CD14-positive monocyte (primary cell): ENCODE results near the gene MINK1. TPM values are rescaled to one million over a fixed set of nuclear protein-coding genes. Genes with fewer than 3 reads are reported as not detected.

Experiments used
- DNase-seq, 3 donors: peaks; one replicate each; pipeline ENCODE4 v3.0.0-alpha.2; 2011 to 2022
- H2AFZ ChIP-seq: 2 replicates; pipeline ENCODE4 v1.6.0; 2012; ENCODE audit warnings: mild to moderate bottlenecking, low read depth, low read length, inconsistent platforms; ENCODE audit not compliant: insufficient read depth, poor library complexity, severe bottlenecking
- H3K27ac ChIP-seq, 2 donors: 1 replicate in 1 of 2; 2 replicates in 1 of 2; pipeline ENCODE4 v1.5.1; 2012 to 2013; ENCODE audit warnings: low read length in 2 of 2, control low read depth in 1 of 2, inconsistent platforms in 1 of 2, low read depth in 1 of 2, mild to moderate bottlenecking in 1 of 2
- H3K27me3 ChIP-seq, 2 donors: one replicate each; pipeline versions ENCODE4 v1.6.0 to v1.6.1; 2011 to 2013; ENCODE audit warnings: low read length in 2 of 2; ENCODE audit not compliant: control insufficient read depth in 2 of 2, insufficient read depth in 2 of 2
- H3K36me3 ChIP-seq, 2 donors: replicated peaks in 1 of 2; 1 replicate in 1 of 2; 2 replicates in 1 of 2; pipeline versions ENCODE4 v1.5.1 to v1.6.1; 2012 to 2013; ENCODE audit warnings: low read length in 2 of 2, control low read depth in 1 of 2, inconsistent platforms in 1 of 2, mild to moderate bottlenecking in 1 of 2; ENCODE audit not compliant: insufficient read depth in 2 of 2, control insufficient read depth in 1 of 2
- H3K4me1 ChIP-seq, 2 donors: 1 replicate in 1 of 2; 2 replicates in 1 of 2; pipeline versions ENCODE4 v1.5.1 to v1.6.1; 2012 to 2013; ENCODE audit warnings: low read length in 2 of 2, control low read depth in 1 of 2, inconsistent platforms in 1 of 2, mild to moderate bottlenecking in 1 of 2, moderate library complexity in 1 of 2; ENCODE audit not compliant: insufficient read depth in 2 of 2, control insufficient read depth in 1 of 2
- H3K4me2 ChIP-seq: replicated peaks from 2 replicates; pipeline ENCODE3; 2012; ENCODE audit warnings: low read length, moderate library complexity, mild to moderate bottlenecking; ENCODE audit not compliant: poor library complexity, severe bottlenecking; ENCODE audit errors: extremely low read depth
- H3K4me3 ChIP-seq, 3 experiments: fragments of 200-600 bp in 1 of 3; sonication (generic) in 1 of 3; replicated peaks in 1 of 3; 1 replicate in 2 of 3; 2 replicates in 1 of 3; pipeline ENCODE4 v1.5.1; 2011 to 2013; ENCODE audit warnings: low read length in 3 of 3, mild to moderate bottlenecking in 3 of 3, control low read depth in 2 of 3, low read depth in 2 of 3, inconsistent platforms in 1 of 3, moderate library complexity in 1 of 3
- H3K79me2 ChIP-seq: 2 replicates; pipeline ENCODE4 v1.6.0; 2012; ENCODE audit warnings: mild to moderate bottlenecking, control low read depth, inconsistent platforms, low read length, moderate library complexity; ENCODE audit not compliant: insufficient read depth
- H3K9ac ChIP-seq: 2 replicates; pipeline ENCODE4 v1.6.0; 2017; ENCODE audit warnings: low read length, mild to moderate bottlenecking; ENCODE audit not compliant: insufficient read depth, poor library complexity, severe bottlenecking
- H3K9me3 ChIP-seq, 2 donors: replicated peaks in 1 of 2; 1 replicate in 1 of 2; 2 replicates in 1 of 2; pipeline versions ENCODE4 v1.5.1 to v1.6.1; 2012 to 2013; ENCODE audit warnings: low read length in 2 of 2, control low read depth in 1 of 2; ENCODE audit not compliant: control insufficient read depth in 1 of 2, insufficient read depth in 1 of 2
- H4K20me1 ChIP-seq: 2 replicates; pipeline ENCODE4 v1.6.0; 2012; ENCODE audit warnings: mild to moderate bottlenecking, low read length, control low read depth, moderate library complexity; ENCODE audit not compliant: insufficient read depth
- H3K27ac Mint-ChIP-seq, 7 donors: one replicate each; pipeline ENCODE4 v1.8.0; 2020; ENCODE audit warnings: mild to moderate bottlenecking in 7 of 7, mixed read lengths in 7 of 7, moderate library complexity in 6 of 7, inconsistent platforms in 2 of 7
- H3K27me3 Mint-ChIP-seq, 3 donors: one replicate each; pipeline ENCODE4 v1.8.0; 2021 to 2022; ENCODE audit warnings: low read depth in 3 of 3, mild to moderate bottlenecking in 3 of 3, mixed read lengths in 3 of 3, moderate library complexity in 3 of 3, inconsistent platforms in 1 of 3
- H3K36me3 Mint-ChIP-seq, 2 donors: one replicate each; pipeline ENCODE4 v1.8.0; 2020; ENCODE audit warnings: mixed read lengths in 2 of 2, inconsistent platforms in 1 of 2, mild to moderate bottlenecking in 1 of 2
- H3K4me1 Mint-ChIP-seq: one replicate; pipeline ENCODE4 v1.8.0; 2020; ENCODE audit warnings: mild to moderate bottlenecking, mixed read lengths
- H3K4me3 Mint-ChIP-seq, 2 donors: one replicate each; pipeline ENCODE4 v1.8.0; 2020; ENCODE audit warnings: mild to moderate bottlenecking in 2 of 2, mixed read lengths in 2 of 2, moderate library complexity in 1 of 2
- H3K9me3 Mint-ChIP-seq, 7 donors: one replicate each; pipeline ENCODE4 v1.8.0; 2020 to 2022; ENCODE audit warnings: mixed read lengths in 7 of 7, mild to moderate bottlenecking in 6 of 7, moderate library complexity in 6 of 7, inconsistent platforms in 2 of 7
- WGBS: methylation state at CpG from one replicate; pipeline ENCODE4 v1.1.5; 2013; ENCODE audit warnings: missing lambda C conversion rate; ENCODE audit not compliant: insufficient coverage; 5-methylcytosine and 5-hydroxymethylcytosine counted together
- intact Hi-C, 2 donors: fragments of 100-400 bp; cut with micrococcal nuclease; formaldehyde crosslinking; loops; one replicate each; pipeline versions ENCODE4 v1.15.0 to v1.15.1; 2023
- polyA plus RNA-seq, 3 donors: library from polyadenylated mRNA; depleted of rRNA in 1 of 3; unstranded in 2 of 3; stranded (reverse) in 1 of 3; fragments of 300-500 nt in 2 of 3; fragments of >200 nt in 1 of 3; fragmentation: Illumina TruSeq in 2 of 3; gene quantifications; 1 replicate in 2 of 3; 2 replicates in 1 of 3; pipeline ENCODE4 v1.2.3, GENCODE V29; 2012 to 2021
- TF ChIP-seq, protein P1 (sequence below): fragments of 200-600 bp; IDR thresholded peaks from one replicate; pipeline ENCODE4 v1.8.0; 2022; ENCODE audit warnings: antibody characterized with exemption, mild to moderate bottlenecking

Gene MINK1
- polyA plus RNA-seq, 3 donors = 3.2 to 159 (median 7.2) TPM

GRCh38 chr17:4796552-4796920 is 36.6 kb upstream of the MINK1 start:
- Histone ChIP-seq H3K27me3 (peaks cover 0 to 5% of the 10 kb centered on the region in 2 donors), H3K79me2 (peaks cover 15% of the 10 kb centered on the region), H3K4me2 (peak overlapping the region; percentile 92), H3K9me3 (no peaks in the 10 kb centered on the region), H3K4me3 (peak overlapping the region; percentile 55 to 96 (median 93)), H3K9ac (peak overlapping the region; percentile 75), H4K20me1 (no peaks in the 10 kb centered on the region), H3K36me3 (peaks cover 16 to 20% of the 10 kb centered on the region in 2 donors), H3K4me1 (peaks cover 15 to 17% of the 10 kb centered on the region in 2 donors), H2AFZ (peak overlapping the region; percentile 85), H3K27ac (peak overlapping the region; percentile 63 to 89)
- intact Hi-C loops = loop anchor here (2.0 to 10.0 kb wide), 5 partner anchors 41 to 92 kb away; partner anchors contain the start of genes ARRB2 (in 1 of the 2) and MED11 (in 1 of the 2)
- WGBS = 0% methylated on average over 1 of the region's 7 CpGs
- Mint-ChIP-seq H3K9me3 (peaks cover 0 to 3% (median 0%) of the 10 kb centered on the region in 7 donors), H3K4me1 (peaks cover 16% of the 10 kb centered on the region), H3K36me3 (peaks cover 21 to 25% of the 10 kb centered on the region in 2 donors), H3K27me3 (peaks cover 10 to 20% (median 18%) of the 10 kb centered on the region in 3 donors), H3K27ac (peak overlapping the region; percentile 89 to 97 (median 96)), H3K4me3 (peak overlapping the region; percentile 98)
- no peak for DNase-seq
- TF ChIP-seq, protein P1, sequence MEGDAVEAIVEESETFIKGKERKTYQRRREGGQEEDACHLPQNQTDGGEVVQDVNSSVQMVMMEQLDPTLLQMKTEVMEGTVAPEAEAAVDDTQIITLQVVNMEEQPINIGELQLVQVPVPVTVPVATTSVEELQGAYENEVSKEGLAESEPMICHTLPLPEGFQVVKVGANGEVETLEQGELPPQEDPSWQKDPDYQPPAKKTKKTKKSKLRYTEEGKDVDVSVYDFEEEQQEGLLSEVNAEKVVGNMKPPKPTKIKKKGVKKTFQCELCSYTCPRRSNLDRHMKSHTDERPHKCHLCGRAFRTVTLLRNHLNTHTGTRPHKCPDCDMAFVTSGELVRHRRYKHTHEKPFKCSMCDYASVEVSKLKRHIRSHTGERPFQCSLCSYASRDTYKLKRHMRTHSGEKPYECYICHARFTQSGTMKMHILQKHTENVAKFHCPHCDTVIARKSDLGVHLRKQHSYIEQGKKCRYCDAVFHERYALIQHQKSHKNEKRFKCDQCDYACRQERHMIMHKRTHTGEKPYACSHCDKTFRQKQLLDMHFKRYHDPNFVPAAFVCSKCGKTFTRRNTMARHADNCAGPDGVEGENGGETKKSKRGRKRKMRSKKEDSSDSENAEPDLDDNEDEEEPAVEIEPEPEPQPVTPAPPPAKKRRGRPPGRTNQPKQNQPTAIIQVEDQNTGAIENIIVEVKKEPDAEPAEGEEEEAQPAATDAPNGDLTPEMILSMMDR = no peak

GRCh38 chr17:4800462-4801196 is 32.5 kb upstream of the MINK1 start:
- Histone ChIP-seq H2AFZ (no peak overlapping the region), H3K4me3 (no peak overlapping the region), H3K9ac (no peak overlapping the region), H3K27ac (no peak overlapping the region), H3K4me2 (no peak overlapping the region), H3K36me3 (peaks cover 16 to 20% of the 10 kb centered on the region in 2 donors), H3K27me3 (peaks cover 0 to 6% of the 10 kb centered on the region in 2 donors), H3K79me2 (peaks cover 15% of the 10 kb centered on the region), H4K20me1 (no peaks in the 10 kb centered on the region), H3K4me1 (peaks cover 12 to 14% of the 10 kb centered on the region in 2 donors), H3K9me3 (no peaks in the 10 kb centered on the region)
- Mint-ChIP-seq H3K27me3 (peaks cover 11 to 18% (median 15%) of the 10 kb centered on the region in 3 donors), H3K4me3 (no peak overlapping the region), H3K4me1 (peaks cover 12% of the 10 kb centered on the region), H3K9me3 (peaks cover 0 to 4% (median 0%) of the 10 kb centered on the region in 7 donors), H3K36me3 (peaks cover 21 to 25% of the 10 kb centered on the region in 2 donors), H3K27ac (no peak overlapping the region)
- intact Hi-C loops = no loop called here
- TF ChIP-seq, protein P1 = no peak
- WGBS = 73% methylated on average over 7 of the region's 10 CpGs
- no peak for DNase-seq
